HG03460 (cell line): ENCODE measurements around the gene NUP62.

ENCODE experiments used
- ATAC-seq: cut with Tn5 transposase; IDR thresholded peaks from one replicate; pipeline ENCODE4 v1.9.1; 2021; ENCODE audit not compliant: unreplicated experiment

Gene NUP62

GRCh38 chr19:49906879-49907564 is 22.3 kb downstream of the NUP62 start:
- ATAC-seq: no peak

- no peak for ATAC-seq
Observed at GRCh38 chr19:49904136-49904535, 25.2 kb downstream of the NUP62 start.

GRCh38 chr19:49896863-49897621 is 32.3 kb downstream of the NUP62 start, which contains the start of gene IL4I1:
Gene IL4I1 (minus strand): TSS chr19:49896887. CDS start chr19:49896160, 727 bp downstream.
- ATAC-seq: peak; percentile 44

DNA sequence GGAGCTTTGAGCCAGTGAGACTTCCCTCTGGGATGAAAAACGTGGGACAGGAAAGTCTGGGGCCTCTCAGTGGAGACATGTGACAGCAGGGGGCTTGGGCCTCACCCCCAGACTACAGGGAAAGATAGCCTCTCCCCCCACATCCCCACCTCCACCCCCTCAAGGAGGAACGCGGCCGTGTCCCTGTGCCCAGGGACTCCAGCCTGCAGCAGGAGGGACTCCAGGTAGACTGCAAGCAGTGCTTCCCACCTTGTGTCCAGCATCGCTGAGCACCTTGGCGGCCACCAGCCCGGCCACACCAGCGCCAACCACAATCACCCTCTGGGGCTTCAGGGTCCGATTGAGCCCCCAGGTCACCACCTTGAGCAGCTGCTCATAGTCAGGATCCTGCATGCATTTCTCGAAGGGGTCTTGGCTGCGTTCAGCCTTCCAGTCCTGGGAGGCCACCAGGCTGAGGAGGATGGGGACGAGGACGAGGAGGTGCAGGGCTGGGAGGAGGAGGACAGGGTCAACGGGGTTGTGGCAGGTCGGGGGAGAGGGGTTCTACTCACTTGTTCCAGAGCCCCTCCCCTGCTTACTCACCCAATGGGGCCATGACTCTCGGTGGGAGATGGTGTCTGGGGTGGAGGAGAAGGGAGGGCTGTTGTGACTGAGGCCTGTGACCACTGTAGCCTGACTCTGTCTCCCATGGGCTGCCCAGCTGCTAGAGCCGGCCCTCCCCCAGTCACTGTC is 33.6 kb downstream of the NUP62 start:
- ATAC-seq: no peak

GRCh38 chr19:49894879-49895565 is 34.3 kb downstream of the NUP62 start:
- ATAC-seq: no peak

DNA sequence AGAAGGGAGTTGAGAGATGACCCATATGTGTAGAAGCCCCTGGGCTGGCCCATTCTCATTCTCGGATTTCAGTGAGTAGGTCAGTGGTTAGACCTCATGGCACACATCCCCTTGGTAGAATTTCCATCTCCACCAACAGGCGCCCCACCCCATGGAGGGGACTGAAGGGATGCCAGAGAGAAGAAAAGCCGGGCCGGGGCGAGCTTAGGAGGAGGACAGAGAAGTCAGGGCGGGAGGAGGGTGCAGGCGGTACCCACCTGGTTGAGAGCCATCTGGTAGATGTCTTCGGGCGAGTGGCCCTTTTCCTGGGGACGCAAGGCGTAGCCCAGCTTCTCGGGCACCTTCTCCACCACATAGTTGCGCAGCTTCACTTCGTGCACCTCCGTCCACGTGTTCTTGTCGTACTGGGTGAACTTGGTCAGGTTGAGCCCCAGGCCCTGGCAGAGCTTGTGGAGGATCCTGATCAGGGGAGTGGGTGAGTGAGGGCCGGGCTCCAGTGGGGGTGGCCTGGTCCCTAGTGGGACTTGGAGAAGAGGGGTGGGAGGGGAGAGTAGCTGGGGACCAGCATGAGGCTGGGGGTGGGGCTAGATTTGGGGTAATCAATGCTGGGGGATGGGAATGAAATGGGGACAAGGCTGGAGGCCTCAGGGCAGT is 35.2 kb downstream of the NUP62 start:
- no peak for ATAC-seq

DNA sequence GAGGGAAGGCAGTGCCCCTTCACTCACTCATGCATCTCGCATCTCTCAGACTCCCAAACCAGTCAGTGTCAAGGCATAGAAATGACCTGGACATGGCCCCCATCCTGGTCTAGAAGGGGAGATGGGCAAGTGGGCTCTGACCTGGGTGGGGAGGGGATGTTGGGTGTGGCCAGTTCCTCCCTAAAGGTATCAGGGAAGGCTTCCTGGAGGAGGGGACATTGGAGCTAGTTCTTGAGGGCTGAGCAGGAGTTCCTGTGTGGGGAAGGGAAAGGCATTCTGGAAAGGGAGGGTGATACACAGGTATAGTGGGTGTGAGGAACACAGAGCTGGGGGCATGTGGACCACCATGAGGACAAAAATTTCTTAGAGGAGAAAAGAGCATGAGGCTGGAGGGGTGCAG is 36.6 kb downstream of the NUP62 start:
- ATAC-seq: no peak

DNA sequence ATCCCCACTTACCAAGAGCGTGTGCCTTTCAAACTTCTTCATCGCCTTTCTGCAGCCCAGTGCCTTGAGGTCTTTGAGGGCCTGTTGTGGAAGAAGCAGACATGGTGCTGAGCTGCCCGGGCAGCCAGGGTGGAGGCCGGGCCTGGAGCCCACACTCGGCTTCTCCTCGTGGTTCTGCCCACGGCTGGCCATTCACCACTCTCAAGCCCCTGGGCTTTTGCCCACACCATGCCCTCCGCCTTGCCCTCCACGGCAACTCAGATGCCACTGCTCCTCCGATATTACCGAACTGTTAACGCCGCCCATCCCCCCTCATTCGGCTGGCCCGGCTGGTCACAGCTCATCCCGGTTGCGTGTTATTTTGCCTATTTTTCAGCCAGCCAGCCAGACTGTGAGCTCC is 37.9 kb downstream of the NUP62 start:
- ATAC-seq: no peak

DNA sequence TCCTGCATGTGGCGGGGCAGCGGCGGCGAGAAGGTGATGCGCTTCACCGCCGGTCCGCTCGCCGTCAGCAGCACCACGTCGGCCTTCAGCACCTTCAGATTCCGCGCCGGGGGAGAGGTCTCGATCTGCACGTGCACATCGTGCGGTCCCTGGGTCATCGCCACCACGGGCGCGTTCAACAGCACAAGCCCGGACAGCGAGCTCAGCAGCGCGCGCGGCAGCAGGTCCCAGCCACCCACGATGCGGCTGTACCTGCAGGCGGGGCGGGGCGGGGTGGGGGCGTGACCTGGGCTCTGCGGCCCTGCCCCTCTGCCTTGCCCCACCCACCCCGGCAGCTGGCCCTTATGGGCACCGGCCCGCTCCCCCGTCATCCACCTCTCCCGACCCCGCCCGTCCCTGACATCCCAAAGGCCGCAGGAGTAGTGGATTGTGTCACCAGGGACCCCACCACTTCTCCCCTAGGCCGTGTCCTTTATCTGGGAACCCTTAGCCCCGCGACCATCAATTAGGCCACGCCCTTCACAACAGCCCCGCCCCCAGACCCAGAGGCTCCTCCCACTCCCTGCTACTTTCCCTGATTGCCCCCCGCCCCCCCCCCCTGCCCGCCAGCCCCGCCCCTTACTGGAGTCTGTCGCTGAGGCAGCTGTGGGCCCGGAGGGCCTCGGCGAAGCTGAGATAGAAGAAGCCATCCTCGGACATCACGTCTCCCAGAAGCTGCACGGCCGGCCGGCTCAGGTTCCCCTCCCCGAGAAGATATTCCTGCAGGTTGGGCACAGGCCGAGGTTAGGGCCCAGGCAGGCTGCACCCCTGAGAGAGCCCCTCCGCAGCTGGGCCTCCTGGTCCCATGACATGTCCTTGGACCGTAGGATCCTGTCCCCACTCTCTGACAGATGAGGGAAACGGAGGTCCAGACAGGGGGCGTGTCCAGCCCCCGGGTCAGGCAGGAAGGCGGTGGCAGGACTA is 38.7 kb downstream of the NUP62 start:
- no peak for ATAC-seq

DNA sequence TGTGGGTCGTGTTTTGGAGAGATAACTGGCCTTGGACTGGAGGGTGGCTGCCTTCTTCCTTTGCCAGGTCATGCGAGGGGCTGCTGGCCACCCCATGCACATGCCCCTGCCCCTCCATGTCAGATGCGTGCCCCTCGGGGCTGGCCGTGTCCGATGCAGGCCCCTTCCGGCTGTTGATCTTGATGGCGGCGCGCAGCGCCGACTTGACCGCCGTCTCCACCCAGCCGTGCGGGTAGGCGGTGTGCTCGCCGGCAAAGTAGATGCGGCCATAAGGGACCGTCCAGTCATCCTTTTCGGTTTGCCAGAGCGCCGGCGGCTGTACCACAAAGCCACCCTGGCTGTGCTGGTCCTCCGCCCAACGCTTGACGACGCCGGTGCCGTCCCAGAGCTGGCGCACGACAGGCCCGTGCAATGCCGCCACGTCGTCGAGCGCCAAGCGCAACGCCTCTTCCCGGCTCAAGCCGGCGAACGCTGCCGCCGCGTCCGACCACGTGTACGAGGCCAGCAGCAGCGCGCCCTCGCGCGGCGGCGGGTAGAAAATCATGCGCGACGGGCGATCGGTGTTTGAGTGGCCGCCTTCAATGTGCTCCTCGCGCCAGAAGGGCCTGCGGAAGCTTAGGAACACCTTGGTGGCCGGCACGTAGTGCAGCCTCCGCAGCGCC is 39.5 kb downstream of the NUP62 start:
- no peak for ATAC-seq

DNA sequence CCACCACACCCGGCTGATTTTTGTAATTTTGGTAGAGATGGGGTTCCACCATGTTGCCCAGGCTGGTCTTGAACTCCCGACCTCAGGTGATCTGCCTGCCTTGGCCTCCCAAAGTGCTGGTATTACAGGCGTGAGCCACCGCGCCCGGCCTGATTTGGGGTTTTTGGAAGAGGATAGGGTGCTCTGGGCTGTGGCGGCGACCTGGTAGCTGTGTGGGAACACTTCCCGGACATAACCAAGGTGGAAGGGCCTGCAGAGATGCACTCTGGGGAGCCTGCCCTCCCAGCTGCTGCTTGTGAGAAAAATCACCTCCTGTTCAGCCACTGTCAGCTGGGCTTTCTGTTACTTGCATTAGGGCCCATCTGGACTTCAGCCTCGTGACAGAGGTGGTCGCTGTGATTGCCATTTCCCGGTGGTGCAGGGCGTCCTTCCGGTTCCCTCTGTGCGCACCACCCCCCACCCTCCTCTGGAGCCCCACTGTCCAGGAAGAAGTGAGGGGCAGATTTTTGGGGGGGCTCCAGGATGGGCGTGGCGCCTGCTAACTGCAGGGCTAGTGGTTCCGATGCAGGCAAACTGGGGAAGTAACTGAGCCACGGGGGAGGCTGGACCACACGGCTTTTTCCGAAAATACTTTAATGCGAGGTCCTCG is 40.1 kb downstream of the NUP62 start:
- ATAC-seq: no peak

GRCh38 chr19:49888510-49888824 is 40.8 kb downstream of the NUP62 start:
- no peak for ATAC-seq

GRCh38 chr19:49887665-49888509 is 41.4 kb downstream of the NUP62 start:
- no peak for ATAC-seq

GRCh38 chr19:49887037-49887664 is 42.2 kb downstream of the NUP62 start:
- ATAC-seq: no peak

GRCh38 chr19:49884760-49885159 is 44.5 kb downstream of the NUP62 start:
- ATAC-seq: no peak

DNA sequence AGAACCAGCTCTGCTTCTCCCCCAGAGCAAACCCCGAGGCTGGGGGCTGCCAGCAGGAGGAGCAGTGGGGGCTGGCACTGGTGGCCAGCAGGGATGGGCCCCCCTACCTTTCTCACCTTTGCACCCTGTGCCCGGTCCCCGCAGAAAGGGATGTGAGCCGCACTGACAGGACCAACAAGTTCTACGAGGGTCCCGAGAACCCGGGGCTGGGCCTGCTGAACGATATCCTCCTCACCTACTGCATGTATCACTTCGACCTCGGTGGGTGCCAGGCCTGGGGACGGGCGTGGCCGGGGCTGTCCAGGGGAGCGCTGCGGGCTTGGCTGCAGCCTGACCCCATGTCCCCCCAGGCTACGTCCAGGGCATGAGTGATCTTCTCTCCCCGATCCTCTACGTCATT is 45.2 kb downstream of the NUP62 start:
- ATAC-seq: no peak

- no peak for ATAC-seq
Observed at GRCh38 chr19:49883094-49883493, 46.2 kb downstream of the NUP62 start.
